ENCODE results near the gene LRRN3.

LRRN3 gene

GRCh38 chr7:111164442-111164841 lies 73.5 kb downstream of the LRRN3 start:
- no peak for DNase-seq (ENCODE audit: low read depth in 1 of 2, low spot score in 1 of 2)
- in situ Hi-C loops (cut with HindIII; ENCODE audit: low pct_unique_long_range_greater_than_20kb, low sequenced_read_pairs): no loop called here
- TF ChIP-seq JUND (IDR thresholded peaks at IDR 0.05; ENCODE audit: low read depth): no peak

GRCh38 chr7:111168182-111168581 lies 77.3 kb downstream of the LRRN3 start:
- in situ Hi-C loops (cut with HindIII; ENCODE audit: low pct_unique_long_range_greater_than_20kb, low sequenced_read_pairs): no loop called here
- DNase-seq (ENCODE audit: low read depth in 1 of 2, low spot score in 1 of 2): peak in 1 of 2 experiments; percentile 12
- no peak for TF ChIP-seq JUND (IDR thresholded peaks at IDR 0.05; ENCODE audit: low read depth)

DNA sequence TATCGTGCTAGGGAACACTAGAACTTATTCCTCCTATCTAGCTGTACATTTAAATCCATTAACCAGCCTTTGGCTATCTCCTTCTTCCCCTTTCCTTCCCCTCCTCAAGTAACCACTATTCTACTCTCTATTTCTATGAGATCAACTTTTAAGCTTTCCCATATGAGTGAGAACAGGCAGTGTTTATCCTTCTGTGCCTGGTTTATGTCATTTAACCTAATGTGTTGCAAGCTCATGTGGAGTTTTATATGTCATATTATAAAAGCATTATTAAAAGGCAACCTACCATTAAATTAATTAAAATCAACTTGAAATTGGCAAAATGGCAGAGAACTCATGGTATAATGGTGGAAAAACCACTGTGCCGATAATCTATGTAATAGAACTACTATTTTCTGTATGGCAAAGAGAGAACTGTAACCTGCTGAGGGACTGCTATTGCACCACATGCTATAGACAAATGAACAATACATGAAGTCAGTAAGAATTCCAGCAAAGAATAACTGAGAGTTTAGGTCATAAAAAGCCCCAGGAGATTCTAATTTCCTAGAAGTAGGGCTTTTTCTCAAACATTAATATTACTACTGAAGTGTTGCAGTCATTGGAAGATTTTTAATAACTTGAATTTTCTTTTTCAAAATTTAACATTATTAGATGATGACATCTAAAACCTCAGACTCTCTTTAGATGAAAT lies 81.8 kb downstream of the LRRN3 start:
- in situ Hi-C loops (cut with HindIII; ENCODE audit: low pct_unique_long_range_greater_than_20kb, low sequenced_read_pairs): no loop called here

GRCh38 chr7:111173528-111173927 lies 82.6 kb downstream of the LRRN3 start:
- TF ChIP-seq JUND (IDR thresholded peaks at IDR 0.05; ENCODE audit: low read depth): no peak
- in situ Hi-C loops (cut with HindIII; ENCODE audit: low pct_unique_long_range_greater_than_20kb, low sequenced_read_pairs): no loop called here

More for the DNA sequence above, 81.8 kb downstream of the LRRN3 start:
- no peak for TF ChIP-seq JUND (IDR thresholded peaks at IDR 0.05; ENCODE audit: low read depth)
- DNase-seq (ENCODE audit: low read depth in 1 of 2, low spot score in 1 of 2): no peak

DNA sequence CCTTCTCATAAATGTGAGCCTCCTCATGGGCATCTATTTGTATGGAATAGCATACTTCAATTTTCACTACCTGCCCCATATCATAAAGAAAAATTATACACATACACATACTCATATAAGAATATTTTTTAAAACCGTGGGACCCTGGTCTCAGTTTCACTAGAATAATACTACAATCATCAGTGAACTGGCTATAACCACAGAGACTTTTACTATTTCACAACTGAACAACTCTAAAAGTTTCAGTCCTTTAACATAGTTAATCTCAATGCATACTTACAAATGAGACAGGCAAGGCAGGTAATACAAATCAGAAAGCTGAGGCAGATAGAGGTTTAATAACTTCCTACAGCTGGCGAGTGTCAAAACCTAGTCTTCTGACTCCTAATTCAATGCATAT lies 83.1 kb downstream of the LRRN3 start:
- in situ Hi-C loops (cut with HindIII; ENCODE audit: low pct_unique_long_range_greater_than_20kb, low sequenced_read_pairs): no loop called here
- TF ChIP-seq JUND (IDR thresholded peaks at IDR 0.05; ENCODE audit: low read depth): no peak
- no peak for DNase-seq (ENCODE audit: low read depth in 1 of 2, low spot score in 1 of 2)

More at GRCh38 chr7:111173528-111173927, 82.6 kb downstream of the LRRN3 start:
- DNase-seq (ENCODE audit: low read depth in 1 of 2, low spot score in 1 of 2): no peak

GRCh38 chr7:111174510-111174909 lies 83.6 kb downstream of the LRRN3 start:
- in situ Hi-C loops (cut with HindIII; ENCODE audit: low pct_unique_long_range_greater_than_20kb, low sequenced_read_pairs): no loop called here
- TF ChIP-seq JUND (IDR thresholded peaks at IDR 0.05; ENCODE audit: low read depth): no peak
- DNase-seq (ENCODE audit: low read depth in 1 of 2, low spot score in 1 of 2): no peak

Measured in T47D (cell line).